Gastrocnemius medialis (tissue), 4 donors: ENCODE results near the gene SKI. TPM values are rescaled to one million over a fixed set of nuclear protein-coding genes. Genes with fewer than 3 reads are reported as not detected.

Source experiments
- ATAC-seq, 2 donors: fragments of 150-250 bp; one replicate each; pipeline ENCODE4 v1.9.1; 2016
- DNase-seq, 2 donors: peaks; one replicate each; pipeline ENCODE4 v3.0.0-alpha.2; 2019
- H3K27ac ChIP-seq, 4 donors: fragments of 200-600 bp; sonication (generic); 1 replicate in 1 of 4; 2 replicates in 3 of 4; pipeline ENCODE4 v1.5.1; 2016 to 2018; ENCODE audit warnings: mild to moderate bottlenecking in 2 of 4, moderate library complexity in 1 of 4
- H3K27me3 ChIP-seq, 3 donors: fragments of 200-600 bp; sonication (generic) in 2 of 3; 1 replicate in 1 of 3; 2 replicates in 2 of 3; pipeline versions ENCODE4 v1.5.1 to v1.6.0; 2016 to 2019; ENCODE audit warnings: mild to moderate bottlenecking in 1 of 3, moderate library complexity in 1 of 3
- H3K36me3 ChIP-seq, 2 donors: fragments of 200-600 bp; sonication (generic) in 1 of 2; one replicate each; pipeline ENCODE4 v1.5.1; 2017 to 2018
- H3K4me1 ChIP-seq, 2 donors: fragments of 200-600 bp; sonication (generic) in 1 of 2; one replicate each; pipeline ENCODE4 v1.5.1; 2016 to 2017; ENCODE audit warnings: mild to moderate bottlenecking in 2 of 2
- H3K4me3 ChIP-seq, 4 donors: fragments of 200-600 bp; sonication (generic) in 3 of 4; 1 replicate in 1 of 4; 2 replicates in 3 of 4; pipeline ENCODE4 v1.5.1; 2016 to 2019; ENCODE audit warnings: mild to moderate bottlenecking in 2 of 4
- H3K9me3 ChIP-seq, 3 donors: fragments of 200-600 bp; sonication (generic) in 2 of 3; 1 replicate in 1 of 3; 2 replicates in 2 of 3; pipeline ENCODE4 v1.5.1; 2016 to 2019
- POLR2A ChIP-seq, 2 donors: fragments of 450-650 bp; IDR thresholded peaks; one replicate each; pipeline ENCODE4 v1.6.1; 2017; ENCODE audit warnings: antibody characterized with exemption in 2 of 2, mild to moderate bottlenecking in 2 of 2, moderate library complexity in 2 of 2
- in situ Hi-C, 4 donors: fragments of 200-750 bp; cut with MboI; loops; one replicate each; pipeline versions ENCODE4 v1.15.0 to v1.8.0; 2017; ENCODE audit warnings: low sequenced_read_pairs in 4 of 4
- intact Hi-C: fragments of 100-400 bp; cut with DNase I; formaldehyde crosslinking; loops from one replicate; pipeline ENCODE4 v1.15.1; 2023; ENCODE audit warnings: low total_unique reads
- total RNA-seq, 4 donors: library from RNA; depleted of rRNA; stranded (reverse); fragments of >200 nt; gene quantifications; one replicate each; pipeline versions ENCODE4 v1.1.0 to v1.2.3, GENCODE V29; 2016
- TF ChIP-seq, protein P1 (sequence below), 5 experiments: fragments of 450-650 bp in 3 of 5; fragments of 200-600 bp in 2 of 5; sonication (generic) in 2 of 5; IDR thresholded peaks in 4 of 5; conservative IDR thresholded peaks in 1 of 5; 1 replicate in 4 of 5; 2 replicates in 1 of 5; pipeline ENCODE4 v1.5.1; 2016 to 2019; ENCODE audit warnings: antibody characterized with exemption in 5 of 5, mild to moderate bottlenecking in 3 of 5, moderate library complexity in 3 of 5

Gene SKI
- total RNA-seq, 4 donors from 2014 or later = 7.8 to 32.2 (median 22.4) TPM

DNA sequence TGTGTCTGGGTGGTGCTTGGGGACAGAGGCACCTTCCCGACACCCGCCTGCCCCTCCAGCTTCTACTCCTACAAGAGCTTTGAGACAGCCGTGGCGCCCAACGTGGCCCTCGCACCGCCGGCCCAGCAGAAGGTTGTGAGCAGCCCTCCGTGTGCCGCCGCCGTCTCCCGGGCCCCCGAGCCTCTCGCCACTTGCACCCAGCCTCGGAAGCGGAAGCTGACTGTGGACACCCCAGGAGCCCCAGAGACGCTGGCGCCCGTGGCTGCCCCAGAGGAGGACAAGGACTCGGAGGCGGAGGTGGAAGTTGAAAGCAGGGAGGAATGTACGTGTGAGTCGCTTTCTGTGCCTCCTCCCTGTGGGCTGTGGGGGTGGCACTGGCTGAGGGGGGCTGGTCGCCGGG, 75.7 kb downstream of the SKI start:
- TF ChIP-seq, protein P1, sequence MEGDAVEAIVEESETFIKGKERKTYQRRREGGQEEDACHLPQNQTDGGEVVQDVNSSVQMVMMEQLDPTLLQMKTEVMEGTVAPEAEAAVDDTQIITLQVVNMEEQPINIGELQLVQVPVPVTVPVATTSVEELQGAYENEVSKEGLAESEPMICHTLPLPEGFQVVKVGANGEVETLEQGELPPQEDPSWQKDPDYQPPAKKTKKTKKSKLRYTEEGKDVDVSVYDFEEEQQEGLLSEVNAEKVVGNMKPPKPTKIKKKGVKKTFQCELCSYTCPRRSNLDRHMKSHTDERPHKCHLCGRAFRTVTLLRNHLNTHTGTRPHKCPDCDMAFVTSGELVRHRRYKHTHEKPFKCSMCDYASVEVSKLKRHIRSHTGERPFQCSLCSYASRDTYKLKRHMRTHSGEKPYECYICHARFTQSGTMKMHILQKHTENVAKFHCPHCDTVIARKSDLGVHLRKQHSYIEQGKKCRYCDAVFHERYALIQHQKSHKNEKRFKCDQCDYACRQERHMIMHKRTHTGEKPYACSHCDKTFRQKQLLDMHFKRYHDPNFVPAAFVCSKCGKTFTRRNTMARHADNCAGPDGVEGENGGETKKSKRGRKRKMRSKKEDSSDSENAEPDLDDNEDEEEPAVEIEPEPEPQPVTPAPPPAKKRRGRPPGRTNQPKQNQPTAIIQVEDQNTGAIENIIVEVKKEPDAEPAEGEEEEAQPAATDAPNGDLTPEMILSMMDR (IDR thresholded peaks at IDR 0.05 in 4 of 5, conservative IDR thresholded peaks at IDR 0.05 in 1 of 5) = no peak
- TF ChIP-seq POLR2A (IDR thresholded peaks at IDR 0.05) = no peak
- Histone ChIP-seq H3K27ac (no peak overlapping the region), H3K36me3 (peaks cover 0 to 49% of the 10 kb centered on the region in 2 donors), H3K4me1 (peaks cover 20 to 26% of the 10 kb centered on the region in 2 donors), H3K9me3 (no peaks in the 10 kb centered on the region), H3K27me3 (no peaks in the 10 kb centered on the region), H3K4me3 (no peak overlapping the region)
- intact Hi-C loops = no loop called here
- DNase-seq (no peak), ATAC-seq (no peak)
- in situ Hi-C loops = loop anchor here in 2 of 4 donors (25.0 kb wide), 1 partner anchor 91 kb away; no protein-coding TSS in a partner anchor

GRCh38 chr1:2304282-2304681, 76.2 kb downstream of the SKI start:
- Histone ChIP-seq H3K36me3 (peaks cover 0 to 51% of the 10 kb centered on the region in 2 donors), H3K9me3 (no peaks in the 10 kb centered on the region), H3K4me3 (no peak overlapping the region), H3K27me3 (no peaks in the 10 kb centered on the region), H3K4me1 (peaks cover 17 to 21% of the 10 kb centered on the region in 2 donors), H3K27ac (no peak overlapping the region)
- intact Hi-C loops (no loop called here), in situ Hi-C loops (loop anchor here in 2 of 4 donors (25.0 kb wide), 1 partner anchor 92 kb away; no protein-coding TSS in a partner anchor)
- TF ChIP-seq, protein P1 (IDR thresholded peaks at IDR 0.05 in 4 of 5, conservative IDR thresholded peaks at IDR 0.05 in 1 of 5) = no peak
- TF ChIP-seq POLR2A (IDR thresholded peaks at IDR 0.05) = no peak
- no peak for DNase-seq
- ATAC-seq = no peak

GRCh38 chr1:2304921-2305681, 77.0 kb downstream of the SKI start:
- in situ Hi-C loops (loop anchor here in 2 of 4 donors (25.0 kb wide), 1 partner anchor 93 kb away; no protein-coding TSS in a partner anchor), intact Hi-C loops (no loop called here)
- TF ChIP-seq POLR2A (IDR thresholded peaks at IDR 0.05) = no peak
- TF ChIP-seq, protein P1 (IDR thresholded peaks at IDR 0.05 in 4 of 5, conservative IDR thresholded peaks at IDR 0.05 in 1 of 5) = no peak
- Histone ChIP-seq H3K36me3 (peaks cover 0 to 51% of the 10 kb centered on the region in 2 donors), H3K4me3 (no peak overlapping the region), H3K27me3 (no peaks in the 10 kb centered on the region), H3K4me1 (peaks cover 9 to 13% of the 10 kb centered on the region in 2 donors), H3K27ac (no peak overlapping the region), H3K9me3 (no peaks in the 10 kb centered on the region)
- DNase-seq (no peak), ATAC-seq (no peak)

- TF ChIP-seq, protein P1 (IDR thresholded peaks at IDR 0.05 in 4 of 5, conservative IDR thresholded peaks at IDR 0.05 in 1 of 5) = no peak
- TF ChIP-seq POLR2A (IDR thresholded peaks at IDR 0.05) = no peak
- Histone ChIP-seq H3K27ac (no peak overlapping the region), H3K27me3 (no peaks in the 10 kb centered on the region), H3K4me1 (peaks cover 3 to 6% of the 10 kb centered on the region in 2 donors), H3K9me3 (no peaks in the 10 kb centered on the region), H3K4me3 (no peak overlapping the region), H3K36me3 (peaks cover 0 to 51% of the 10 kb centered on the region in 2 donors)
- intact Hi-C loops (no loop called here), in situ Hi-C loops (loop anchor here in 2 of 4 donors (25.0 kb wide), 1 partner anchor 94 kb away; no protein-coding TSS in a partner anchor)
- no peak for ATAC-seq
- no peak for DNase-seq
These were observed 78.2 kb downstream of the SKI start for GRCh38 chr1:2306151-2306978.
